Measurements from ENCODE around the gene CLASP1. TPM values are rescaled to one million over a fixed set of nuclear protein-coding genes. Genes with fewer than 3 reads are reported as not detected.

The CLASP1 gene
- total RNA-seq, 1 experiment from 2014 or later, result 45.9 TPM

GRCh38 chr2:121472470-121472993 is 176.7 kb downstream of the CLASP1 start:
- Mint-ChIP-seq H3K27ac (peak overlapping the region; percentile 79 to 91 (median 87)), H3K4me1 (peaks cover 27 to 34% of the 10 kb centered on the region in 2 experiments)
- no peak overlapping the region for H3K4me2 ChIP-seq (ENCODE audit: insufficient read depth, insufficient read length, low read length)

More at GRCh38 chr2:121472470-121472993, 176.7 kb downstream of the CLASP1 start:
- Histone ChIP-seq H3K14ac (ENCODE audit: insufficient read depth, low read length) (no peak overlapping the region), H3K56ac (ENCODE audit: insufficient read length, low read depth, low read length) (no peak overlapping the region), H2BK5ac (ENCODE audit: insufficient read length, low read length) (no peak overlapping the region), H3K4me1 (ENCODE audit: insufficient read depth, low read length) (no peaks in the 10 kb centered on the region; the same call in 1 of the 2 replicates), H3T11ph (ENCODE audit: low read length) (no peak overlapping the region), H2AFZ (ENCODE audit: low read length) (no peak overlapping the region), H3K23ac (ENCODE audit: insufficient read length, low read depth, low read length) (no peak overlapping the region), H2BK15ac (ENCODE audit: low read depth, low read length) (no peak overlapping the region), H4K8ac (replicated peaks; ENCODE audit: insufficient read length, low read depth, low read length) (no peak overlapping the region), H4K5ac (ENCODE audit: insufficient read length, low read depth, low read length) (no peak overlapping the region), H3K9ac (ENCODE audit: extremely low read depth, insufficient read length, low read length) (peak overlapping the region; percentile 28), H2BK120ac (ENCODE audit: low read depth, low read length, poor library complexity, severe bottlenecking) (no peak overlapping the region), H3K27me3 (ENCODE audit: insufficient read depth, low read length) (no peaks in the 10 kb centered on the region), H3K9me3 (ENCODE audit: control insufficient read depth, low read depth, low read length) (no peaks in the 10 kb centered on the region), H3K23me2 (ENCODE audit: insufficient read length, low read depth, low read length, poor library complexity, severe bottlenecking) (no peaks in the 10 kb centered on the region), H2BK20ac (ENCODE audit: low read depth, low read length, poor library complexity, severe bottlenecking) (no peak overlapping the region), H3K79me1 (ENCODE audit: insufficient read depth, low read depth, low read length, poor library complexity, severe bottlenecking) (no peaks in the 10 kb centered on the region), H3K4ac (ENCODE audit: low read depth, low read length) (no peak overlapping the region), H3K18ac (ENCODE audit: insufficient read length, low read depth, low read length) (no peak overlapping the region), H2BK12ac (ENCODE audit: insufficient read length, low read depth, low read length) (no peak overlapping the region), H4K20me1 (ENCODE audit: control insufficient read depth, insufficient read depth, insufficient read length) (no peaks in the 10 kb centered on the region), H4K91ac (ENCODE audit: insufficient read length, low read depth, low read length) (no peak overlapping the region), H3K27ac (ENCODE audit: insufficient read length, low read depth, low read length) (no peak overlapping the region), H2AK5ac (ENCODE audit: insufficient read length, low read length) (no peak overlapping the region), H3K79me2 (ENCODE audit: insufficient read depth, low read length) (0 out of 2 replicates have a peak, but pooled peaks cover 3% of the 10 kb centered on the region)
- no peak for DNase-seq
- H3K36me3 Mint-ChIP-seq (ENCODE audit: insufficient read depth in 1 of 3, low read depth in 3 of 3), result peaks cover 22 to 31% (median 25%) of the 10 kb centered on the region in 3 experiments; a peak in 6 of 7 replicates
- no peaks in the 10 kb centered on the region for H3K27me3 Mint-ChIP-seq (ENCODE audit: low read depth)
- TF ChIP-seq, protein P1, sequence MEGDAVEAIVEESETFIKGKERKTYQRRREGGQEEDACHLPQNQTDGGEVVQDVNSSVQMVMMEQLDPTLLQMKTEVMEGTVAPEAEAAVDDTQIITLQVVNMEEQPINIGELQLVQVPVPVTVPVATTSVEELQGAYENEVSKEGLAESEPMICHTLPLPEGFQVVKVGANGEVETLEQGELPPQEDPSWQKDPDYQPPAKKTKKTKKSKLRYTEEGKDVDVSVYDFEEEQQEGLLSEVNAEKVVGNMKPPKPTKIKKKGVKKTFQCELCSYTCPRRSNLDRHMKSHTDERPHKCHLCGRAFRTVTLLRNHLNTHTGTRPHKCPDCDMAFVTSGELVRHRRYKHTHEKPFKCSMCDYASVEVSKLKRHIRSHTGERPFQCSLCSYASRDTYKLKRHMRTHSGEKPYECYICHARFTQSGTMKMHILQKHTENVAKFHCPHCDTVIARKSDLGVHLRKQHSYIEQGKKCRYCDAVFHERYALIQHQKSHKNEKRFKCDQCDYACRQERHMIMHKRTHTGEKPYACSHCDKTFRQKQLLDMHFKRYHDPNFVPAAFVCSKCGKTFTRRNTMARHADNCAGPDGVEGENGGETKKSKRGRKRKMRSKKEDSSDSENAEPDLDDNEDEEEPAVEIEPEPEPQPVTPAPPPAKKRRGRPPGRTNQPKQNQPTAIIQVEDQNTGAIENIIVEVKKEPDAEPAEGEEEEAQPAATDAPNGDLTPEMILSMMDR (conservative IDR thresholded peaks at IDR 0.05), result no peak
- H3K4me3 Mint-ChIP-seq, result no peak overlapping the region
- WGBS (ENCODE audit: extremely low coverage, insufficient read length, low lambda C conversion rate), result no CpG with 5 or more reads among the region's 2 CpGs
- H3K9me3 Mint-ChIP-seq, result no peaks in the 10 kb centered on the region

Data from H9 (cell line).